GM10248 (cell line): ENCODE results near the gene OTOL1.
"Not testable (repeated sequence)": the region's sequence is repeated elsewhere in the genome, so short reads cannot be mapped to it uniquely, and the experiment has no call there.

Experiments
- CTCF ChIA-PET: fragments of 300-600 bp; sonication (Branson Sonifier 250); formaldehyde crosslinking; extraction: SDS; loops from one replicate; lab custom pipeline; 2021; ENCODE audit warnings: antibody characterized with exemption; lab: Yijun Ruan, JAX
- POLR2A ChIA-PET: fragments of 350-650 bp; sonication (Branson Sonifier 250); formaldehyde crosslinking; extraction: SDS; loops from one replicate; lab custom pipeline; 2020; ENCODE audit warnings: antibody characterized with exemption; lab: Yijun Ruan, JAX
- DNase-seq: peaks from one replicate; pipeline ENCODE4 v3.0.0; 2012; ENCODE audit errors: extremely low spot score
- TF ChIP-seq, protein P1 (sequence below): IDR thresholded peaks from 2 replicates; pipeline ENCODE4 v1.5.1; 2012; ENCODE audit warnings: mild to moderate bottlenecking, low read depth; ENCODE audit errors: extremely low read depth, missing control alignments, control extremely low read depth

OTOL1 gene

DNA sequence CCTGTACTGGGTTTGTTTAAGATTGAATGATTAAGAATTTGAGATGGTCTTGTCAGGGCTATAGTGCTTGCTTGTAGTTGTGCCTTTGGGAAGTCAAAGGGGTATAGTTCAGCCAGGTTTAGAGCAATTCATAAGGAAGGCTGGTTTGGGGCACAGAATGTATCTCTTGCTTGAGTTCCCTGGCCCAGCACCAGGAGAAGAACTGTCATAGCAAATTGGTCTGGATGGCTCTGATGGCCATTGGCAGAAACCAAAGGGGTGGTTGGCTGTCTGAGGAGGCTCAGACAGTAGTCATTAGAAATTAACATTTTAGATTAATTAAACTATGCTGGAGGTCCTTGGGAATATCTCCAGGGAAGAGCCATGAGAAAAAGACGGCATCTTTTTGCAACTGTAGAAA, 25.4 kb upstream of the OTOL1 start:
- TF ChIP-seq, protein P1, sequence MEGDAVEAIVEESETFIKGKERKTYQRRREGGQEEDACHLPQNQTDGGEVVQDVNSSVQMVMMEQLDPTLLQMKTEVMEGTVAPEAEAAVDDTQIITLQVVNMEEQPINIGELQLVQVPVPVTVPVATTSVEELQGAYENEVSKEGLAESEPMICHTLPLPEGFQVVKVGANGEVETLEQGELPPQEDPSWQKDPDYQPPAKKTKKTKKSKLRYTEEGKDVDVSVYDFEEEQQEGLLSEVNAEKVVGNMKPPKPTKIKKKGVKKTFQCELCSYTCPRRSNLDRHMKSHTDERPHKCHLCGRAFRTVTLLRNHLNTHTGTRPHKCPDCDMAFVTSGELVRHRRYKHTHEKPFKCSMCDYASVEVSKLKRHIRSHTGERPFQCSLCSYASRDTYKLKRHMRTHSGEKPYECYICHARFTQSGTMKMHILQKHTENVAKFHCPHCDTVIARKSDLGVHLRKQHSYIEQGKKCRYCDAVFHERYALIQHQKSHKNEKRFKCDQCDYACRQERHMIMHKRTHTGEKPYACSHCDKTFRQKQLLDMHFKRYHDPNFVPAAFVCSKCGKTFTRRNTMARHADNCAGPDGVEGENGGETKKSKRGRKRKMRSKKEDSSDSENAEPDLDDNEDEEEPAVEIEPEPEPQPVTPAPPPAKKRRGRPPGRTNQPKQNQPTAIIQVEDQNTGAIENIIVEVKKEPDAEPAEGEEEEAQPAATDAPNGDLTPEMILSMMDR = no peak
- POLR2A ChIA-PET = no interaction called here
- DNase-seq = no peak
- CTCF ChIA-PET = no interaction called here

DNA sequence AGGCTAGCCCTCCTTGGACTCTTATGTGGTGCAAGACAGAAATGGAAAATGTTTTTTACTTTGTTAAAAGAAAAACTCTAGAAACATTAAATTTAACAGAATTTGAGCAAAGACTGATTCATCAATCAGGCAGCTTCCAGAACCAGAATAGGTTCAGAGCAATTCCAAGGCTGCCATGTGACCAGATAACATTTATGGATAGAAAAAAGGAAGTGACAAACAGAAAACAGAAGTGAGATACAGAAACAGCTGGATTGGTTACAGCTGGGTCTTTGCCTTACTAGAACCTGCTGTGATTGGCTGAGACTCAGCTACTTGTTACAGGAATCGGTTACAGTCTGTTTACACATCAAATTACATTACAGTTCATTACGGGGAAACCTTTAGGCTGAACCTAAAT, 22.5 kb upstream of the OTOL1 start:
- no peak for DNase-seq
- POLR2A ChIA-PET = no interaction called here
- TF ChIP-seq, protein P1 = no peak
- CTCF ChIA-PET = no interaction called here

DNA sequence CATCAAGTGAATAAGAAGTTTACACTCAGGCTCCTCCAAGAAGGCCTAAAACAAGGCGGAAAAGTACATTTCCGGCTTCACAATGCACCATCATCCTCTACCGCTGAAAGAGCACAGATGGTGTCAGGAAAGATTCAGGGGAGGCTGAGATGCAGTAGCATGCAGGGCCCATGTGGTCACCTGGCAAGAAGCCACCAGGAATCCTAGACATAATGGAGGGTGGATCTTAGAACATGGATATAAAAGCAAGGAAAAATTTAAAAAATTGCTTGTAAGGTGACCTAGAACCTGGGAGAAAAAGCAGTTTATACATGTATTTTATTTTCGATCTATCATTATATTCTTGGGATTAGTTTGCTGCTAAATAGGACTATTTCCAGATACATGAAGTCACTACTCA, 21.9 kb upstream of the OTOL1 start:
- ChIA-PET CTCF (no interaction called here), POLR2A (no interaction called here)
- DNase-seq = no peak
- TF ChIP-seq, protein P1 = no peak

DNA sequence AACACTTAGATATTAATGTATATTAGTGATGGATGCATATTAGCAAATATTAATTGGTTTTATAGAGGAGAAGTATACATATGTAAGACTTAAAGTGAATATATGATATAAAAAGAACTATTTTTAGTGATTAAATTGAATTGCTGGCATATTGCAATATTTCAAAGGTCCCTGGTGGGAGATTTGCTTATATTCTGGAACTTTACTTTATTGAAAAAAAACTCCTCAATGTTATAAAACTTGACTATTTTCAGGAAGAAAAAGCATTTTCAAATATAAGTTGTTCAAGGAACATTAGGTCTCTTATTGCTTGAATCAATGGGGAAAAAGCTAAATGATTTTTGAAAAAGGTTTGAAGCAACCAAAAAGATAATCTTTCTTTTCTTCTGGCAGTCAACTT, 21.4 kb upstream of the OTOL1 start:
- DNase-seq = no peak
- TF ChIP-seq, protein P1 = no peak
- ChIA-PET CTCF (interaction anchor here (0.8 to 1.1 kb wide), 2 partner anchors 9 kb away, joined by 3 to 4 read pairs; no protein-coding TSS in a partner anchor), POLR2A (no interaction called here)

DNA sequence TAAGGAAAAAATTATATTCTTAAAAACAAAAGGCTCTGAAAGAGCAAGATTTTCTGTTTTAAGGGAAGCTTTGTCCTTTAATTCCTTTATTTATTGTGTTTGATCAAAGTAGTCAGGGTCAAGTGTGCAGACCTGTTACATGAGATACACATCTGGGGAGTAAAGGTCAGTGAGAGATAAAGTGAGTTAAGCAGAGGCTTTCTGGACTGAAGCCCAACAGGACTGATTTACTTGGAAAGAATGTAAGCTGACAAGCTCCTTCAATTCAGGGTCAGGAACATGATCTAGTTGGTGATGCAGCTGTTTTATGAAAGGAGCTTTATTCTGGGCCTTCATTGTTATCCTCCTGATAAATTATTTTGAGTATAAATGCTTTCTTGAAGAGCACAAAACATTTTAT, 20.7 kb upstream of the OTOL1 start:
- TF ChIP-seq, protein P1 = no peak
- DNase-seq = no peak
- ChIA-PET POLR2A (no interaction called here), CTCF (interaction anchor here (0.8 to 1.1 kb wide), 2 partner anchors 8 to 10 kb away, joined by 3 to 4 read pairs; no protein-coding TSS in a partner anchor)

DNA sequence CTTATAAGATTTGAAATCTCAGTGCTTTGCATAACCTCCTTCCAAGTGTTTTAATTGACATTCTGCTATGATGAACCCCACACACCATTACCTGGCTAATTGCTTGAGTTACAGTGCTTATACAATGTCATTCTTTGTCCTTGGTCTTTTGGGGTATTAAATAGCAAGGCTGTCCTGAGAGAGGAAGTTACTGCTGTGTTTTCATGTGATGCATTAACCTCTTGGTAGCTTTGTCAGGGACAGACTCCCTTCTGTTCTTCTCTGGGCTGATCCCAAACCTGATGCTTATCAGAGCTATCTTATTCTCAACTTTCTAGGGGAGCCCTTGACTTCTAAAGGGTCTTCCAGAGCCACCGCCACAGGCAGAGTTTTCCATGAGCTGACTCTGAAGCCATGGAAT, 12.4 kb upstream of the OTOL1 start:
- TF ChIP-seq, protein P1 = no peak
- POLR2A ChIA-PET = no interaction called here
- no peak for DNase-seq
- CTCF ChIA-PET = interaction anchor here (0.8 to 1.5 kb wide), 4 partner anchors 9 to 25 kb away, joined by 3 to 5 read pairs (median 4); no protein-coding TSS in a partner anchor

DNA sequence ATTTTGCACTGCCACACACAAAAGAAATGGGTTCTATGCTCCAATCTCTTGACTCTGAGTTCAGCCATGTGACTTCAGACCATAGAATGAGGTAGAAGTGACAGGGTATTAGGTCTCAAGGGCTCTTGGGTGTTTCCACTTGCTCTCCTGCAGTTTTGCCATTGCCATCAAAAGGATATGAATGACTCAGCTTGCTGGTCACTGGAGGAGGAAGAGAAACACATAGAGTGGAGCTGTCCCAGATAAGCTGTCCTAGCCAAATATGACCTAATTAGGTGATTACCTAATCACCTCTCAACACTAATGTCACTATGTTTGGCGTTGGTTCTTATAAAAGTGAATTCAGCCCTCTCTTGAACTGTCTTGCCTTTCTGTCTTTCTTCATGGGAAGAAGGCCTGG, 8.3 kb upstream of the OTOL1 start:
- DNase-seq, CTCF ChIA-PET: not testable (repeated sequence)
- POLR2A ChIA-PET = interaction anchor here (0.7 kb wide), 1 partner anchor 37 kb away, joined by 3 read pairs; no protein-coding TSS in a partner anchor
